Liver (tissue), 3 donors: ENCODE measurements around the gene NME8.

Experiments used
- CTCF ChIP-seq: fragments of 150-350 bp; IDR thresholded peaks from 2 replicates; pipeline ENCODE4 v1.5.1; 2017; ENCODE audit warnings: improper control_type of control experiment, low read depth, low read length; ENCODE audit not compliant: missing input control
- GABPA ChIP-seq, 2 donors: IDR thresholded peaks in 1 of 2; conservative IDR thresholded peaks in 1 of 2; 2 replicates each; pipeline ENCODE4 v1.6.1; 2016; ENCODE audit warnings: antibody characterized with exemption in 2 of 2, mild to moderate bottlenecking in 1 of 2, moderate library complexity in 1 of 2
- RAD21 ChIP-seq, 2 donors: IDR thresholded peaks; 2 replicates each; pipeline ENCODE4 v1.6.1; 2016; ENCODE audit warnings: antibody characterized with exemption in 2 of 2, mild to moderate bottlenecking in 2 of 2
- REST ChIP-seq: IDR thresholded peaks from 2 replicates; pipeline ENCODE4 v1.6.1; 2016; ENCODE audit warnings: antibody characterized with exemption, mild to moderate bottlenecking
- SP1 ChIP-seq: IDR thresholded peaks from 2 replicates; pipeline ENCODE4 v1.6.1; 2018; ENCODE audit warnings: antibody characterized with exemption, mild to moderate bottlenecking
- TAF1 ChIP-seq: conservative IDR thresholded peaks from 2 replicates; pipeline ENCODE4 v1.6.1; 2016; ENCODE audit warnings: antibody characterized with exemption, mild to moderate bottlenecking
- YY1 ChIP-seq: IDR thresholded peaks from 2 replicates; pipeline ENCODE4 v1.6.1; 2016; ENCODE audit warnings: antibody characterized with exemption, mild to moderate bottlenecking
- donor health status: healthy.
- donor health status: healthy.

- TF ChIP-seq CTCF (no peak), REST (no peak), TAF1 (no peak), YY1 (no peak), GABPA (IDR thresholded peaks at IDR 0.05 in 1 of 2, conservative IDR thresholded peaks at IDR 0.05 in 1 of 2) (no peak), SP1 (no peak), RAD21 (IDR thresholded peaks at IDR 0.05) (no peak)
These were observed 95.7 kb downstream of the NME8 start for GRCh38 chr7:37943905-37944736.
